Measurements from ENCODE around the gene TECPR2.

The TECPR2 gene

DNA sequence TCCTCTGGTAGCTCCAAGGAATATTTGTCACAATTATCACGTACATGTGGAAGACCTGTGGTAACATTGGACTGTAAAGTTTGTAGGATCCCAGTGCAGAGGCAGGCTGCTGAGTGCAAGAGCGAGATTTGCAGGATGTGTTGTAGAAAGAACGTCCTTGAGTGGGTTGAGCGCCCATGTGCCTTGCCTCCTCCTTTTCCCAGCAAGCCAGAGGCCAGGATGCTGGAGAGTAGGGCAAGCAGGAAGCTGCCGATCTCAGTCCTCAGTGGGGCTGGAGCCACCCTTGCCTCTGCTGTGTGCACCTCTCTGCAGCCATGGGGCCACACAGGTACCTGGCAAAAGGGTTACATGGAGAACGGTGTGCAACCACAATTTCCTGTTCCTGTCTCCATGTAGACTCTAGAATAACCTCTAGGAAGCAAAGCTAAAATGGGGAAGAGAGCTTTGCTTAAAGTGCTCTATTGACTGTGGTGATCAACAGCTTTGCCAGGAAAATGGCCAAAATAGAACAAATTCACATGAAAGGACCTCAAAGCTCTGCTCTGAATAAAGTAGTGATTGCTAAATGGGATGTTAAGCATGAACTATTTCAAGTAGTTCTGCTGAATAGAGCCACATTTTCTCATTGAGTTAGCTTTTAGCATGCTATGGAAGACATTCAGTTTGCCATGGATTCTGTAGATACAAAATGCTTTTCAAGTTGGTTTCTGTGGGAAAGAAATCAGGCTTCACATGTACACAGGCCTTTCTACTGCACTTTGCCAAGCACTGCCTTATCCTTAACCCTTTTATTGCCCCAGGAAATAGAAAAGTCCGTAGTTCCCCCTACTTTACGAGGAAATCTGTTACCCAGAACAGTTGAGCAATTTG lies 109.4 kb downstream of the TECPR2 start:
- no peak for DNase-seq

DNA sequence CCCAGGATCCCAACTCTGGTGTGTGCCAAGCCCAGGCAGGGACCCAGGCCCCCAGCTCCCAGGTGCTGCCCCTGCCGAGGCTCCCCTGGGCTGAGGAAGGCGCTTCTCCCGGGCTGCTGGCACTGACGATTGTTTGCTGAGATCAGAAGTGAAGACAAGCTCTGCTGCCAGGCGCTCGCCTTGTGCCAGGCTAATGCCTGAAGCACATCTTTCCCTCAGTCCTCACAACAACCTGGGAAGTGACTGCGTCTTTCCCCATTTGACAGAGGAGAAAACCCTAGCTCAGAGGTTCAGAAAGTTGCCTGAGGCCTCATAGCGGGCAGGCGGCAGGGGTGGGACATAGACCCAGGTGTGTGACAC lies 110.0 kb downstream of the TECPR2 start:
- no peak for DNase-seq

DNA sequence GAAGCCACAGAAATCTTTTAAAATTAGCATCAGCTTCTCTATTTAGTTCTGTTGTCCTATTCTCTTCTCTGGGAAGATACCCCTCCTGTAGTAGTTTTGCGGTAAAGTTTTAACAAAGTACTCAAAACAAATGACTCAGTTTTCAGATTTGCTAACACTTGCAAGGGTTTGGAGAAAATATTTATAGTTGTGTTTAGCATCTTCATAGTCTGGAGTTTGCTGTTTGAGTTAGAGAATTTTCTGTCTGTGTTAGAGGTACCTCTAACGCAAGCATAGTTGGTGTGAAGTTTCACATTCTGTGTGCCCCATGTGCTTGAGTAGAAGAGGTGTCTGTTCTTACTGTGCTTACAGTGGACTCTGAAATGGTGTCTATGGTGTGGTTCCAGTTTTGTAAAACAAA lies 110.8 kb downstream of the TECPR2 start:
- DNase-seq = no peak

DNA sequence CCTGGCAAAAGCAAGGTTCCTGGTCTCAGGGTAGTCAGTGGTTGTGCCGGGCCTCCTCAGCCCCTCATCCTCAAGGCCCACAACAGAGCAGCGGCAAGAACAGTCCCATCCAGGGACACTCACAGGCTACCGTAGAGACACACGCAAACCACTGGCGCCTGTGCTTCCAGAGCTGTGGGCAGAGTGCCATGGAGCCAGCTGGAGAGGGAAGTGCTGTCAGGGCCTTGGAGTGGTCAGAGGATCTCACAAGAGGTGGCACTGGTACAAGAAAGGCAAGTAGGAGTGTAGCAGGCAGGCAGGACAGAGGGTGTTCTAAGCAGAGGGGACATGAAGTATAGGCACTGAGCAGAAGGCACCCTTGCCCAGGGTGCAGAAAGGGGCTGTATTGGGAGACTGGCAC lies 112.2 kb downstream of the TECPR2 start:
- DNase-seq = no peak

DNA sequence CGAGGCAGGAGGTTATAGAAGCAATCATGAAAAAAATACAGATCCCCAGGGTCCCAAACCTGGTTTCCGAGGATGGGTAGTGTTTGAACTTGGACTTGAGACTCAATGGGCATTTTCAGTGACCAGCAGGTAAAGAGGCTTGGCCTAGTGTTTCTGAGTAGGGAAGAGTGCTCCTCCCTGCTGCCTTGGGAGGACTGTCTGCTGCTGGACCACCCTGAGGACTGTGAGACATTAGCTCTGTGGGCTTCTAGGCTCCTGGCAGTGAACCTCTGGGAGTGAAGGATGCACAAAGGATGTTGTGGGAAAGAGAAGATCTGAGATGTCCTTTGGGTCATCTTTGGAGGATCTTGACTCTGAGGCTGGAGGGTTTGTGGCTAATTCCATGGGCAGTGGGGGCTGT lies 116.4 kb downstream of the TECPR2 start:
- DNase-seq = no peak

DNA sequence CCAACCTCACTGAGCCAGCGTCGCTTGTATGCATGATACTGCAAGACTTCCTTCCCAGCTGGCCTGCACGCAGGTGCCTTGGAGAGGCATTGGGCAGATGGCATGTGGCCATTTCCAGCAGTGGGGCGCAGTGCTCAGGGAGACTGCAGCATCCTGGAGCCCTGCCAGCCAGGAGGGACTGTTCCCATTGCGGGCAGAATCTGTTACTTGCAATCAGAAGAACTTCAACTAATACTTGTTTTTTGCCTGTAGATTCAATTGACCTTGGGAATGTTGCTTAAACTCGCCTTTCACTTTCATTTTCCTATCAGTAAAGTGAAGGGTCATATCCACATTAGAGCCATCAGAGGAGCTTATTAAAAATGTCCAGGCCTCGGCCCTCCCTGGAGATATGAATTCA lies 117.0 kb downstream of the TECPR2 start:
- DNase-seq = no peak

DNA sequence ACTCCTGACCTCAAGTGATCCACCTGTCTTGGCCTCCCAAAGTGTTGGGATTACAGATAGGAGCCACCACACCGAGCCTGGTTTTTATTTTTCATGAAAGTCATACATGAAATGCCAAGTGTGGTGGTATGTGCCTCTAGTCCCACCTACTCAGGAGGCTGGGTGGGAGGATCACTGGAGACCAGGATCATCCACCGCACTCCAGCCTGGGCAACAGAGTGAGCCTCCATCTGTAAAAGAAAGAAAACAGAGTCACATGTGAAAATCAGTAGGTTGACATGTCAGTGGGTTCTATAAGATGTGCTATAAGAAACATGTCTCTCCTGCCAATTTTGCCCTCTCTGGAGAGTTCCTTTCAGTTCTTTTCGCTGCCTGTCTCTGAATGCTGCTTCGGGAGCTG lies 118.6 kb downstream of the TECPR2 start:
- DNase-seq = no peak

DNA sequence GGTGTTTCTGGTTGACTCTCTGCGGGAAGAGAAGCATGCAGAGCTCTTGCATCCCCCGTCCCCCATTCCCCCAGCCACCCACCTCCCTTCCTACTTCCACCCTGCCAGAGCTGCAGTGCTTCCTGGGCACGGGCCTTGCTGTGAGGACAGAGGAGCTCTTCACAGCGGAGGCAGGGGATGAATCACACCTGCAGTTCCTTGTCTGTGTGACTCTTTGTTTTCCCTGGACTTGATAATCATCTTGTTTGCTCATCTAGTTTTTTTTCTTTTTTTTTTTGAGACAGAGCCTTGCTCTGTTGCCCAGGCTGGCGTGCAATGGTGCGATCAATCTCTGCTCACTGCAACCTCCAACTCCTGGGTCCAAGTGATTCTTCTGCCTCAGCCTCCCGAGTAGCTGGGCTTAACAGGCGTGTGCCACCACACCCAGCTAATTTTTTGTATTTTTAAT lies 119.1 kb downstream of the TECPR2 start:
- no peak for DNase-seq

DNA sequence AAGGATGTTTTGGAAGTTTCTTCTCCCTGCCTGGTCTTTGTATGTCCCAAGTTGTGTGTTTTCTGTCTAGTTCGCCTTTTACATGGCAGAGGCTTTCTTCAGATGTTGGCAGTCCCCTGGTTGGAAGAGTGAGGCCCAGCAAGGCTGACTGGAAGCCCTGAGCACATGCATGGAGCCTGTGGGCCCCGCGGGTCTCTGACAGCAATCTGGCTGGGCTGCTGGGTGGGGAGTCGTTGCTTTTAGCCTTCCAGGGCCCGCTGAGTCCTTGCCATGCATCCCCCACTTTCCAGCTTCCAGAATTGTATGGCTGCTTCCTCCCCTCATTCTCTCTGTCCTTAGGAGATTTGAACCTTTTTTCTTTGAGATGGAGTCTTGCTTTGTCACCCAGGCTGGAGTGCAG lies 121.6 kb downstream of the TECPR2 start:
- DNase-seq = no peak

DNA sequence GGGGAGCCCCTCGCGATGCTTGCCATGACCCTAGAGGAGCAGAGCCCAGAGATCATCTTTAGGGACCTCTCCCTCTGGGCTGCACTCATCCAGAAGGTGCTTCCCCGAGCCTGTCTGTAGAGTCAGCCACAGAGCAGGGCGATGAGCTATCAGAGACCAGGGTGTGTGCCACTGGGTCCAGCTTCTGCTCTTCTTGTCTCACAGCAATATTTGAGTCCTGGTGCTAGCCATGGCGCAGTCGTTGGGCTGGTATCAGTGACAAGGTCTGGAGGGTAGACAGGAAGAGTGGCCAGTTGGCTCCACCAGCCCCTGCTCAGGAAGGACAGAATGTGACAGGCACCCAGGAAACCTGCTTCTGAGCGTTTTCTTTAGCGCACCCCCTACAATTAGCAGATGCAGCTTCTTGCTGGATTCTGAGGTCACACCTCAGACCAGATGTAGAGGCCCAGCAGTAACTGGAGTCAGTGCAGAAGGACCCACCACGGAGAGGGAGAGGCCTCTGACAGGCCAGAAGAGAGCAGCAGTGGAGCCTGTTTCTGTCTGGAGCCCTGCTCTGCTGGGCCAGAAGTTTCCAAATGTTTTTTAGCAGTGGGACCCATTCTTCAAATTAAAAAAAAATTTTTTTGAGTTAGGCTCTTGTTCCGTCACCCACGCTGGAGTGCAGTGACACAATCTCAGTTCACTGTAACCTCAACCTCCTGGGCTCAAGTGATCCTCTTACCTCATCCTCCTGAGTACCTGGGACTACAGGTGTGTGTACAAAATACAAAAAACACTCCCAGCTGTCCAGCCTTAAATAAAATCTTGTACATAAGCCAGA lies 123.2 kb downstream of the TECPR2 start:
- no peak for DNase-seq

DNA sequence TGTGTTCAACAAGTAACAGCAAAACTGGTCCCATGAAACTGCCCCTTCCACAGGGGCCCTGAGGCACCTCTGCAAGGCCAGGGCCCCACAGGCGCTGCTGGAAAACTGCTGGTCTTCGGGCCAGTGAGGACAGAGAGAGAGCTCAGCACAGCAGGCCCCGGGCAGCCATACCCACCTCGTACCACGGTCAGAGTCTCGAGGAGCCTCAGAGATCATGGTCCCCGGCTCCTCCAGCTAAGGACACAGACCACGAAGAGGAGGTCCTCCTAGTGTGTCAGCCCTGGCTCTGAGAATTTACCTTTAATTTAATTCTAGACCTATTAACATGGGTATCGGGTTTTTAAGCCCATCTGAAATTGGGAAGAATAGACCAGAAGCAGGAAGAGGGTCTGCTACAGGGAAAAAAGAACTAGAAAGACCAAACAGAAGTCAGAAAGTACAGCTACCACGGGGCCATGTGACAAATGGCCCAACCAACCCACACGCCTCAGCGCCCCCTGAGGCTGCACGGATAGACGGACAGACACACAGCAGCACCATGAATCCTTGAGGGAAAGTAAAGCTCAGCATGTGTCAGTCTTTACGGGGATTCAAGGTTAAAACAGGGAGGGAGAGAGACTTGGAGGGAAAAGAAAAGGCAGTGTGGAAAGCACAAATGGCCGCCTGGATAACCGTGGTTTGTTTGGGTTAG lies 123.9 kb downstream of the TECPR2 start:
- no peak for DNase-seq

DNA sequence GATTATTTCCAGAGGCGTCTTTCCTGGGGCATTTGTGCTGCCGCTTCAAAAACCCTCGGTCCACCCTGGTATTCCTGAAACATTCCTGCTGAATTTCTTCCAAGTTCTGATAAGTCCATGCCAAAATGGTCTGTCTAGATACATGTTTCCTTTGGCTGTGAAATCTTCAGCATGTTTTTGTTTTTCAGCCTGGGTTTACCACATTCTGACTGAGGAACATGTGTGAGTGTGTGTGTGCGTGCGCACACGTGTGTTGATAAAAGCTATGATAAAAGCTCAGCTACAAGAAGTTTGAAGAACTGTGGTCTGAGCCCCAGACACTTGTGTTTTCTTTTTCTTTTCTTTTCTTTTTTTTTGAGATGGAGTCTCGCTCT lies 124.5 kb downstream of the TECPR2 start:
- DNase-seq = peak in 1 of 5 experiments; percentile 57

DNA sequence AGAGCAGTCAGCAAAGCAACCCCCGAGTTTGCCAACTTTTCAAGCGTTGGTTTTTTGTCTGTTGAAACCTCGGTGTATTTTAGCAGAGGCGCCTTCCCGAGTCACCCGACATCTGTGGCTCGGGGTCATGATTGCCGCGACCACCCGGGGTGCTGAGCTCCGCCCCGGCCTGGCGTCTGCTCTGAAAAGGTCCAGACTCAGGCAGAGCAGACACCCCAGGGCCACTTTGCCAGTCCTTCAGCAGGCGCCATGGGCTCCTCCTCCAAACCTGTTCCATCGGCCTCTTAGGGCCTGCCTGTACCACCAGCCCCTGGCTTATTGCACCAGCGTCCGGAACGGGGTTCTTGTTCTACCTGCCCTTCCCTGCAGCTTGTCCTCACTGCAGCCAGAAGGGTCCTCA lies 127.7 kb downstream of the TECPR2 start:
- DNase-seq = no peak

DNA sequence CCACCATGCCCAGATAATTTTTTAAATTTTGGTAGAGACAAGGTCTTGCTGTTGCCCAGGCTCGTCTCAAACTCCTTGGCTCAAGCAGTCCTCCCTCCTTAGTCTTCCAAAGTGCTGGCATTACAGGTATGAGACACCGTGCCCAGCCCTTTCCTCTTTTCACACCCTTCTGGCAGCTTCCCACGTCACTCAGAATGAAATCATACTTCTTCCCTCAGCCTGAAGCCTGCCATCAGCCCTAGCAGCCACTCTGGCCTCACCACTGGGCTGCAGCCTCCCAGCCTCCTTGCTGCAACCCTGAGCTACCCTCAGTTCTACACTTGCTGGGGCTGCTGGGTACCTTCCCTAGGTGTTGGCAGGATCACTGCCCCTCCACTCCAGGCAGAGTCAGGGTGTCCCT lies 128.6 kb downstream of the TECPR2 start:
- no peak for DNase-seq

DNA sequence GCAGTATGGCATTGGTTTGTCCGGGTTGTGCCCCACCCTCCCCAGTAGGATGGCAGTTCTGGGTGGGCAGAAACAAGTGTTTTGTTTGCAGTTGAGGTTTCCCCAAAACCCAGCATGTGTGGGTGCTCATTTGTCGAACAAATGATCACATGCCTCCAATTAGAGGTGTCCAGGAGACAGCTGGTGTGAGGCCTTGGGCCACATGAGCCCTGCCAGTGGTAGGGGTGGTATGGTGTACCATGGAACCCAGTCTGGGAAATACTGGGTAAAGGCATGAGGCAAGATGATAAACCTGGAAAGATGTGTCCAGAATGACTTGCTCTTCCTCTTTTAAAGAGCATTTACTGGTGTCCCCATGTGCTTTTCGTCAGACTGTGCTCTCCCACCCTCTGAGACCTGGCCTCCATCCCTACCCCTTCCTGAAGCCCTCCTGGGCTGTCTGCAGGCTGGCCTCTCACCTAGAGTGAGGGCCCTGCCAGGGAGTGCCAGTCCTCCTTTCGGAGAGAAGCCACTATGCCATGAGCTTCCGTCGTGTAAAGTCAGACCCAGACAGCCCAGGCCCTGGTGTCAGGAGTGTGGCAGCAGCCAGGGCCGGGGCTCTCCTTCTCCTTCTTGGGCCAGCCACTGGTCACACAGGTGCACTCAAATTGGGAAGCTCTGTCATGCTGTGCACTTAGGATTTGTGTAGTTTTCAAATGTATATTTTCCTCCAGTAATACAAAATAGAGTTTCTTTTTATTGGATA lies 129.2 kb downstream of the TECPR2 start:
- no peak for DNase-seq

DNA sequence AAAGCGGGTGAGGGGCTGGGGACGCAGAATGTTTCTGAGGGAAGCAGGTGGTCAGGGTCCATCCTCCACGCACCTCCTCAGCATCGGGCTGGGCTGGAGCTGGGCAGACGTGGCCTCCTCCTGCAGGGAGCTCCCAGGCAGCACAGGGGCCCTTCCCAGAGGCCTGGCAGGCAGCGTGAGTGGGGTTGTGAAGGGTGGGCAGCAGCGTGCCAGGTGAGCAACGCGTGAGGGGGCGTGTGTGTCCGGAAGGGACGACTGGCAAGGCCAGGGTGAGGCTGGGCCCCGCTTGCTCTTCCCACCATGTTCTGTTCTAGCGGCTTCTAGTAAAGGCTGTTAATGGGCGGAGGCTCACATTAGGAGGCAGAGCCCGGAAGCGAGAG lies 129.8 kb downstream of the TECPR2 start:
- DNase-seq = no peak

DNA sequence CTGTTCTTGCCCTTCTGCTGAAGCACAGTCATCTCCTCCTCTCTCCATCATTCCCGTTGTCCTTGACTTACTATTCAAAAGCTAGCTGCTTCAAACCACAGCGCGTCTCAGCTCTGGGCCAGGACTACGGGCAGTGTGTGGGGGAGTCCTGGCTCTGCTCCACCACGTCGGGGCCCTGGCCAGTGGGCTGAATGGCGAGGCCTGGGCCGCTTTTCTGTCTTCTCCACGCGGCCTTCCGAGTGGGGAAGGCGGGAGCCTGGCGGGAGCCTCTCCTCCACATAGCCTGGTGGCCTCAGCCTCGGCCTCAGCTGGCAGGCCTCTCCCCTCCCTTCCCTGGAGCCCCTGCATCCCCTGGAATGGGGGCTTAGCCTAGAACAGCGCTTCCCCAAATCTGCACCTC lies 130.4 kb downstream of the TECPR2 start:
- DNase-seq = no peak

DNA sequence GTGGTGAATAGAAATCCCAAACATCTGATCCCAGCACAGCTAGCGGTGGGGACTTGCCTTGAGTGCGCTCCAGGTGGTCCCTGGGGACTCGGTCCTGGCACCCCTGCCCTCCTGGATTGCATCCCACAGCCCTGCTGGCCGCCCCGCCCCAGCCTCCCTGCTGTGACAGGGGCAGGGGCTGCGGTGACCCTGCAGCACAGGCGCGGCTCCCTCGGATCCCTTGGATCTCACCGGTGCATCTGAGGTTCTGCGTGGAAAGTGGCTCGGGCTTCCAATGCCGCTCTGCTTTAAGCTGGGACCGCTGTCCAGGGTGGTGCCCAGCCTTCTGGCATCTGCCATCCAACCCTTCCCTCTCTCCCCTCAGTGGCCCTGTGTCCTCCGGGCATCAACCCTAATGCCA lies 130.8 kb downstream of the TECPR2 start:
- DNase-seq = no peak

DNA sequence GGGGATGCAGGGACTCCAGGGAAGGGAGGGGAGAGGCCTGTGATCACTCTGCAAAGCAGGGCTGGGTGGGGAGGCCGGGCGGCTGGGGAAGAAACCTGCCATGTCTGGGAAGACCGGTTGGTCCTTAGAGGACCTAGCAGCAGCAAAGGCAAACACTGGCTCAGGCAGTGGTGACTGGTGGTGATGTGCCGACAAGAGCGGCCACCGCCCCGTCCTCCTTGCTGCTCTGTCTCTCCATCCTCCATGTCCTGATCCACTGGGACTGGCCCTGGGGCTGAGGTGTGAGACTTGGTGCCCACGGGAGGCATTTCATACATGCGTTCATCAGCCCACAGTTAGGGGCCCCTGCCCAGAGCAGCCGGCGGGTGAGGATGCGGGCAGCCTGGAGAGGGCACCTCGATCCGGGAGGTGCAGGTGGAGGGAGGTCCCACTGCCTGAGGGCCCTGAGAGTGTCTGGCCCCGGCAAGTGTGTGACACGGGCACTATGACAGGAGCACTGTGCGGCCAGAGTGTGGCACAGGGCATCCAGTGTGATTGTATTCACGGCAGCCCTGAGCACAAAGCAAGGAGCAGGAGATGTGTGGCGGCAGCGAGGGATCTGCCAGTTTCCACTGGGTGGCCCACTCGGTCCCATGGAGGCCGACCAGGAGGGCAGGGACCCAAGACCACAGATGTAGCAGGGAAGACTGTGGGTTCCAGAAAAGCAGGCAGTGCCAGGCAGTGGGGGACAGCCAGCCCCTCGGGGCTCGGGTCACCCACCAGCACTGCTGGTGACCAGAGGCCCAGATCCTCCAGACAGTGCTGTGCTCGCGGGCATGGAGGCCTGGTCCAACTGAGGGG lies 133.0 kb downstream of the TECPR2 start:
- DNase-seq = no peak

DNA sequence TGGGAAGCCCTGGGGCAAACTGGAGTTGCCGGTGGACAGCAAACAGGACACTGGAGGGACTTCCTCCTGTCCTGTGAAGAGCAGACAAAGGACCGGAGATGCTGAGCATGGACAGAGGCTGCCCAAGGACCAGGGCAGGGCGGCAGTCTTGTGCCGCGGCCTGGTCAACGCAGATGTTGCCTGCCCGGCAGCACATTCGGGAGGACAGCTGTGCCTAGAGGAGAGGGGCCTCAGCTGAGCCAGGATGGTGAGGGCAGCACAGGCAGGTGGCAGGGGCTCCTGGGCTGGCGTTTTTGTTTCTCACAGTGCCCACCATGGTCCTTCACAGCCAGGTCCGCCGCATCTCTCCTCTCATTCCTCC lies 133.6 kb downstream of the TECPR2 start:
- no peak for DNase-seq

DNA sequence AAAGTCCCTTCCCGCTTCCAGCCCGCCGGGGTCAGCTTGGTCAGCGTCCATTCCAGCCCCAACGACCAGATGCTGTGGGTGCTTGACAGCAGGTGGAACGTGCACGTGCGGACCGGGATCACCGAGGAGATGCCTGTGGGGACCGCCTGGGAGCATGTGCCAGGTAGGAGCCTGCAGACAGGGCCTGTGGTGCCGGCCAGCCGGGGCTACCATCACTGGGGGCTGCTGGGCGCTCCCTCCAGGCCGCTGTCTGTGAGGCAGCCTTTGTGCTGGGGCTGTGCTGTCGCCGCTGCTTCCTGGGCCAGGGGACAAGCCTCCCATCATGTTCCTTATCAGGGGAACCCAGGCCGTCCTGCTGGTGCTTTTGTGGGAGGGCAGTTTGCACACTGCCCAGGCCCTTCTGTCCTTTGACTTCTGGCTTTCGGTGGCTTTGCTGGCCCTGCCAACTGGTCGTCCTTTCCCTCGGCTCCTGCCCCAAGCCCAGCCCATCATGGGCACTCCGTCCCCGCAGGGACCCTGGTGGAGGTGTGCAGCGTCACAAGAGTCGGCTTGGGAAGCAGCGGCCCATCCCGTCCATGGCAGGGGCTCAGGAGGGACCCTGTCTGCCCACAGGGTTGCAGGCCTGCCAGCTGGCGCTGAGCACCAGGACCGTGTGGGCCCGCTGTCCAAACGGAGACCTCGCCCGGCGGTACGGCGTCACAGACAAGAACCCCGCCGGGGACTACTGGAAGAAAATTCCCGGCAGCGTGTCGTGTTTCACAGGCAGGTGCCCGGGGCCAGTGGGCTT lies 134.4 kb downstream of the TECPR2 start:
- DNase-seq = no peak

All from T-helper 2 cell (primary cell).